Activated effector memory CD4-positive, alpha-beta T cell treated with anti-CD3 and anti-CD28 coated beads, Interleukin-2, amount 50 U/mL, for 16 hours (primary cell): ENCODE measurements around the gene CBFA2T3.
A peak's percentile ranks its signal among the peaks of the same experiment; 100 is the strongest.
"Not testable (repeated sequence)": the region's sequence is repeated elsewhere in the genome, so short reads cannot be mapped to it uniquely, and the experiment has no call there.

Source experiments
- DNase-seq: peaks from one replicate; pipeline ENCODE4 v3.0.0-alpha.2; 2020

The CBFA2T3 gene

GRCh38 chr16:88977018-88977811, at the start of gene CBFA2T3:
Gene CBFA2T3 (minus strand): TSS chr16:88977207. CDS start chr16:88976807, 400 bp downstream.
- no peak for DNase-seq

GRCh38 chr16:89026121-89026612, 49.2 kb upstream of the CBFA2T3 start:
- peak; percentile 75 for DNase-seq

DNA sequence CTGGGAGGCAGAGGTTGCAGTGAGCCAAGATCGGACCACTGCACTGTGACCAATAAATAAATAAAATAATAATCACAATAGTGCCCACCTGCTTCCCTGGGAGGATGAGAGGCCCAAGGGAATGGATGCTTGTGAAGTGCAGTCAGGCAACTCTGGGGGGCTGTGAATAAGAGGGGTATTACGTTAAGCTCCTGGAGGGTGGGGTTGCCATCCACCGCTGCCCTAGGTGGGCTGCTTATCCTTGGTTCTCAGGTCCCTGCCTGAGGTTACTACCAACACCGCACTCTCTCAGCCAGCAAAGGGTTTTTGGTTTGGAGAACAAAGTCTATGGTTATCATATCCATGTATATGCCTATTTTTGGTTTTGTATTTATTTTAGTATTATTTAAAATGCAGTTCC, 48.6 kb upstream of the CBFA2T3 start:
- no peak for DNase-seq

- no peak for DNase-seq
Measured at GRCh38 chr16:89024546-89025060, 47.6 kb upstream of the CBFA2T3 start.

GRCh38 chr16:89023621-89024511, 46.9 kb upstream of the CBFA2T3 start:
- DNase-seq: no peak

DNA sequence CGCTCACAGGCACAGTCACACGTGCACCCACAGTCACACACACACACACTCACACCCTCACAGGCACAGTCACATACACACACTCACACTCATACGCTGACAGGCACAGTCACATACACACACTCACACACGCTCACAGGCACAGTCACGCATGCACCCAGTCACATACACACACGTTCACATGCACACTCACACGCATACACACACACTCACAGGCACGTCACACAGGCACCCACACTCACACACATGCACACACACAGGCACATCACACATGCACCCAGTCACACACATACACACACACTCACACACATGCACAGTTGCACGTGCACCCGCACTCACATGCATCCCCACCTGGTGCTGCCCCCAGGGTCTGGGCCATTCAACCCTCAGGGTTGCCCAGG, 46.1 kb upstream of the CBFA2T3 start:
- DNase-seq: no peak

GRCh38 chr16:89022051-89022836, 45.2 kb upstream of the CBFA2T3 start:
- no peak for DNase-seq

GRCh38 chr16:89020925-89021595, 44.1 kb upstream of the CBFA2T3 start:
- DNase-seq: no peak

DNA sequence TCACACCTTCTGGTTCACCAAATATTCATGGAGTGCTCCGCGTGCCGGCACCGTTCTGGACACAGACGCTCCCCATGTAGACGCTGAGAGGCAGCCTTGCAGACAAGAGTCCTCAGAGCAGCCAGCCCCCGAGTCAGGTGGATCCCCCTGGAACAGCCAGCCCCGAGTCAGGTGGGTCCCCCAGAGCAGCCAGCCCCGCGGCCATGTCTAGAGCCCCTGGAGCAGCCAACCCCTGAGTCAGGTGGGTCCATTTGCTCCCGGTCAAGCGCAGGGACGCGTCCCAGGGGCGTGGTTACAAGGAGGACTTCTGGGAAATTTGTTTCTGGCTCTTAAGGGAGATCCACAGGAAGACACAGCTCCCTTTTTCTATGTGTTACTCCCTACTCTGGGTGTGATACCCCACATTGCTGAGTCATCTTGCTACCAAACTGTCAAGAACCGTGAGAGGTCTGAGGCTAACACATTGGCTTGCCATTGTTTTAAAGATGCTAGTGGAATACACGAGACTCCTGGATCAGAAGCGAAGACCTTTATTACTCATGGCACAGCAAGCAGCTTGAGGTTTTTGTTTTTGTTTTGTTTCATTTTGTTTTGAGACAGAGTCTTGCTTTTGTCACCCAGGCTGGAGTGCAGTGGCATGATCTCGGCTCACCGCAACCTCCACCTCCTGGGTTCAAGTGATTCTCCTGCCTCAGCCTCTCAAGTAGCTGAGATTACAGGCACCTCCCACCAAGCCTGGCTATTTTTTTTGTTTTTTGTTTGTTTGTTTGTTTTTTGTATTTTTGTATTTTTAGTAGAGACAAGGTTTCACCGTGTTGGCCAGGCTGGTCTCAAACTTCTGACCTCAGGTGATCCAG, 43.3 kb upstream of the CBFA2T3 start:
- no peak for DNase-seq

GRCh38 chr16:89019511-89019910, 42.5 kb upstream of the CBFA2T3 start:
- no peak for DNase-seq

GRCh38 chr16:89018282-89019158, 41.5 kb upstream of the CBFA2T3 start:
- DNase-seq: no peak

DNA sequence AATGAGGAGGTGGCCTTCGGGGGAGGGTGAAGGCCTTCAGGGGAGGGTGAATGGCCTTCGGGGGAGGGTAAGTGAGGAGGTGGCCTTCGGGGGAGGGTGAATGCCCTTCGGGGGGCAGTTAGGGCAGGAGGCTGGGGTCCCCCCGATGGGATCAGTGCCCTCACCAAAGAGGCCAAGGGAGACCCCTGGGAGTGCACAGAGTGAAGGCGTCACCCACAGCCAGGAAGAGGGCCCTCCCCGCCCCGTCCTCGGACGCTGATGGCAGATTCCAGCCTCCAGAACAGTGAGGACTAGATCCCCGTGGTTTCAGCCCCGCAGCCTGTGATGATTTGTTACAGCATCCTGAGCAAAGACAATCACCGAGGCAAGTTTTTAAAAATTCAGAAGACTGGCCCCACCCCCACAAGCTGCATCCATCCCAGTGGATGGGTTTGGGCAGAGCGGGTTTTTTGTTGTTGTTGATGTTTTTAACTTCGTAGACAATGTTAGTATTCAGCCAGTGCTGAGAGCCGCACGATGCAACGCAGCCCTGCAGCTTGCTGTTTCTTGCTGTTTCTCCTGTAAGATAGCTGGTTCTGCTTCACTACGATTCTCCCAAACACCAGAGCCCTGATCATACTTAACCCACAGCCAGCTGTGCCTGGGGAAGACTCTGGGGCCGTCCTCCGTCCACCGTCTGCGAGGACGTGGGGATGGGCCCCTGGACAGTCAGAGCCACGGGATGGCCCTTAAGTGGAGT, 40.7 kb upstream of the CBFA2T3 start:
- DNase-seq: no peak

GRCh38 chr16:89016561-89016960, 39.6 kb upstream of the CBFA2T3 start:
- DNase-seq: not testable (repeated sequence)

DNA sequence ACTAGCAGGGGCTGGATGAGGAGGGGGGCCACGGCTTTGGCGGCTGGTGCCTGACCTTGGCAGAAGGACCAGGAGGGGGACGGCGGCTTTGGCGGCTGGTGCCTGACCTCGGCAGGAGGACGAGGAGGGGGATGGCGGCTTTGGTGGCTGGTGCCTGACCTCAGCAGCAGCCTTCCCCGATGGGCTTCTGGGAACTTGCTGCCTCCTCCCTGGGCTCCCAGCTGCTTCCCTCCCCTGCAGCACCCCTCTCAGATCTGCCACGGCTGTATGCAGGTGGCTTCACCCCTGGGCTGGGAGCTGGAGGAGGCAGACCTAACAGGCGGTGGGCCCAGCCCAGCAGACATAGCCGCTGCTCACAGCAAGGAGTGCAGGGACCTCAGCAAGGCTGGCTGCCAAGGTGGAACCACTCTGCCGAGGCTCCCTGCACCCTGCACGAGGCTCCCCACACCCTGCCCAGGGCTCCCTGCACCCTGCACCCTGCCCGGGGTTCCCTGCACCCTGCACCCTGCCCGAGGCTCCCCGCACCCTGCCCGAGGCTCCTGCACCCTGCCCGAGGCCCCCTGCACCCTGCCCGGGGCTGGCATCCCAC, 38.4 kb upstream of the CBFA2T3 start:
- DNase-seq: no peak

DNA sequence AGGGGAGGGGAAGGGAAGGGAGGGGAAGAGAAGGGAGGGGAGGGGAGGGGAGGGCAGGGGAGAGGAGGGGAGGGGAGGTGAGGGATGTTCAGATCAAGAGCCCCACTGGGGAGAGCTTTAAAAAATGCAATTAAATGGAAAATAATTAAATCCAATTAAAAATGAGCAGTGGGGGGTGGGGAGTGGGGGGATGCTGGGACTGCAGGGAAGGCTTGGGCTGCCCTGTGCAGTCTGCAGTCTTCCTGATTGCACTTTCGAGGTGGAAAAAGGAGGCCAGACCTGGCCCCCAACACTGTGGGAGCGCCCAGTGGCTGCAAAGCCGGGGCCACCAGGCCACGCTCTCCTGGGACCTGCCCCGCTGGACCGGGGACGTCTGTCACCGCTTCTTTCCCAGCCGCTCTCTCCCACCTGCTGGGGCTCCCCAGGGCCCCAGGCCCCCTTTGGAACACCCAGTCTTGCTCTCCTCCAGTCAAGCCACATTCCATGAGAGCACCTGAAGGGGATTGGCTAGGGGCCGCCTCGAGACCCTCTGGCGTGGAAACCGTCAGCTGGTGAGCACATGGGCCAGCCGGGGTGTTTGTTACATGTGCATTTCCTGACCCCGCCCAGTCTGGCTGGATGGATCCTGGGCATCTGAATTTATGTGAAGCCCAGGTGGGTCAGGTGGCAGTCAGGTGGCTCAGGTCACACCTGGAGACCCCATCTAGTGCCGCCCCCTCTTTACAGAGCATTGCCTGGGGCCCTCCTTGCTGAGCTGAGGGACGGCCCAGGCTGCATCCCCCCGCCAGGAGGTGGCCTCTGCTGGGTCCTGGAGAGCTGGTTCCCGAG, 37.6 kb upstream of the CBFA2T3 start:
- DNase-seq: no peak

- no peak for DNase-seq
Measured at GRCh38 chr16:89013692-89014402, 36.8 kb upstream of the CBFA2T3 start.

GRCh38 chr16:89013111-89013510, 36.1 kb upstream of the CBFA2T3 start:
- no peak for DNase-seq
